Fibroblast of lung (primary cell): ENCODE measurements around the gene MXI1.

Experiments used
- CTCF ChIP-seq, 2 donors: IDR thresholded peaks in 1 of 2; conservative IDR thresholded peaks in 1 of 2; 1 replicate in 1 of 2; 2 replicates in 1 of 2; pipeline ENCODE4 v1.5.1; 2011 to 2012; ENCODE audit warnings: low read length in 2 of 2, control low read depth in 1 of 2, inconsistent platforms in 1 of 2, low read depth in 1 of 2, mild to moderate bottlenecking in 1 of 2
- EZH2 ChIP-seq: IDR thresholded peaks from 2 replicates; pipeline ENCODE4 v1.5.1; 2012; ENCODE audit warnings: low read length, control low read depth, mild to moderate bottlenecking; ENCODE audit errors: missing control alignments

GRCh38 chr10:110208614-110209453, 1.4 kb downstream of the MXI1 start:
- peak; percentile 27 to 32 for TF ChIP-seq CTCF (conservative IDR thresholded peaks at IDR 0.05 in 1 of 2, IDR thresholded peaks at IDR 0.05 in 1 of 2; ENCODE audit: low read depth in 1 of 2, low read length in 2 of 2)
- TF ChIP-seq EZH2, result no peak
